GM04504 (cell line): ENCODE measurements around the gene ADK.
A peak's percentile ranks its signal among the peaks of the same experiment; 100 is the strongest.
"Not testable (repeated sequence)": the region's sequence is repeated elsewhere in the genome, so short reads cannot be mapped to it uniquely, and the experiment has no call there.

Source experiments
- DNase-seq: peaks from one replicate; pipeline ENCODE4 v3.0.0-alpha.2; 2012; ENCODE audit warnings: low read depth

ADK gene

DNA sequence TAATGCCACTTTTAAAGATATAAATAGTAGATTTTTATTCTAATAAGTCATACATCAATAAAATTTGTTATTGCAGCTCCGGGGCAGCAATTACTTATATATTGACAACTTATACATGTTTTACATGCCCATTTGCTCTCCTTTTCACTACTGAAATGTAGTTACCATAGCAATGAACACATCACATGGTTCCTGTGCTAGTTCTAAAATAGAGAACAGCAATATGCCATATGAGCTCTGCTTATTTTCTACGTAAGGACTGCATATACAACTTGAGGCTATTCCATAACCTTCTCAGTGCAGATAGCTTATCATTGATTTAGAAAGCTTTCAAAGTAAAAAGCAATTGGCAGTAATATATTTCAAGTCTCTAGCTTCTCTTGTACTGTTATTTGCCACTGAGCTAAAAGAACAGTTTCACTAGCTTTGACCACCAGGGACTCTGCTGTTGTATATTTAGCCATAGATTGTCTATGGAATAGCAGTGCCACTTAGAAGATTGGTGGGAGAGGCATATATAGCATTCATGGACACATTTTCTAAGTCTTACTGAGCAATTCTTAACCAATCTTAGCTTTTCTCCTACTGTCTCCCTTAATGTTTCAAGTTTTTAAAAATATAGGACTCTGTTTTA, 405.2 kb downstream of the ADK start:
- DNase-seq: no peak

DNA sequence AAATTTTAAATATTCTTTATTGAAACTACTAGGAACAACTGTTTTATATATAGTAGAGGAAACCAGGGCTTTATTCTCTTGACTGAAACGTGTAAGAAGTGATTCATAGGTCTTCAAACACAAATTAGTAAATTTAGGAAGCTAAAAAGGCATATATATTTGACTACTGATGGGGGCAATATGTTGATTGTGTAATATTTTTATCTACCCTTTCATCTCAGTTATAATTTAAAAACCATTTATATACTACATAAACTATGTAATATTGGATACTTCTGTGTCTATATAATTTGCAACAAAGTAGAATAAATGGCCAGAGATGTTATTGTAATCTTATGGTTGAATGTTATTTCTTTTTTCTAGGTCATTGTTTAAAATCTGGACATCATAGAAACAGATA, 406.1 kb downstream of the ADK start:
- DNase-seq: no peak

GRCh38 chr10:74558403-74558802, 407.4 kb downstream of the ADK start:
- DNase-seq: no peak

GRCh38 chr10:74558897-74559296, 407.9 kb downstream of the ADK start:
- no peak for DNase-seq

- DNase-seq: not testable (repeated sequence)
Measured at GRCh38 chr10:74568896-74569295, 417.9 kb downstream of the ADK start.

GRCh38 chr10:74573497-74573896, 422.5 kb downstream of the ADK start:
- not testable (repeated sequence) for DNase-seq

GRCh38 chr10:74575191-74575720, 424.2 kb downstream of the ADK start:
- DNase-seq: no peak

GRCh38 chr10:74575912-74576311, 424.9 kb downstream of the ADK start:
- no peak for DNase-seq

- no peak for DNase-seq
Measured at GRCh38 chr10:74576586-74576985, 425.6 kb downstream of the ADK start.

DNA sequence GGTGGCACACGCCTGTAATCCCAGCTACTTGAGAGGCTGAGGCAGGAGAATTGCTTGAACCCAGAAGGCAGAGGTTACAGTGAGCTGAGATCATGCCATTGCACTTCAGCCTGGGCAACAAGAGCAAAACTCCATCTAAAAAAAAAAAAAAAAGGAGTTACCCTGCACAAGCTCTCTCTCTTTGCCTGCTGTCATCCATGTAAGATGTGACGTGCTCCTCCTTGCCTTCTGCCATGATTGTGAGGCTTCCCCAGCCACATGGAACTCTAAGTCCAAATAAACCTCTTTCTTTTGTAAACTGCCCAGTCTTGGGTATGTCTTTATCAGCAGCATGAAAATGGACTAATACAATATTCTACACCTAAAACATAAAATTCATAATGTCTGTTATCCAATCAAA, 429.4 kb downstream of the ADK start:
- DNase-seq: not testable (repeated sequence)

- DNase-seq: no peak
Measured at GRCh38 chr10:74582566-74582965, 431.5 kb downstream of the ADK start.

DNA sequence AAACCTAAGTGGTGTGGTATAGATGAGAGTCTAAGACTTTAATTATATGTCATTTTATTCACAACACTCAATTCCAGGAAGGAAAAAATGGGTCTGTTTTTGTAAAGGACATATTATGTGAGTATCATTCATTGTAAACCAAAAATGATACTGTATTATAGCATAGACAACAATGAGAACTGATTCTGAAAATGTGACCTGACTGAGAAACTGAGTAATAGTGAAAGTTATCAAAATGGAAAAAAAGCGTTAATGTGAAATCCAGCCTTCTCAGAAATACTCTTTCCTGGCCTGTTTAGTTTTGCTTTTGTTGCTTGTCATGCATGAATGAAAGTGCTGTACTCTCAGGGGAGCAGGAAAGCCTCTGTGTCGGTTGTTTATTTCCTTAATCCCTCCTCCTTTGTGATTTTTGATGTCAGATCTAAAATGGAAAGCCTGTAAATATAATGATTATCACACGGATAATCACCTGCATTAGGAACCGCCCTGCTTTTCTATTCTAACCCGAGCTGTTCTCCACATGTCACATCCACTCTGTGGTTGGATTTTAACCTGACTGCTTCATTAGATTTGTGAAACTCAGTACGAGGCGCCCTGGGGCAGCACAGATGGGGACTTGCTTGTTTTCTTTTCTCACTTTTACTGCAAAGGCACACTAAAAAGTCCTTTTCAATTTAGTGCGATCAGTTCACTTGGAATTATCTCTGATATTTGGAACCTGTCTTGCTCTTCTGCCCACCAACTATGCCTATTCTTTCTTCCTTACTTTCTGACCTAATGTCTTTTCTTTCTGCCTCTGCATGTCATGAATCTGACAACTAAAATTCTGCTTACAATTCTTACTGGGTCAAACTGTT, 434.4 kb downstream of the ADK start:
- DNase-seq: no peak

DNA sequence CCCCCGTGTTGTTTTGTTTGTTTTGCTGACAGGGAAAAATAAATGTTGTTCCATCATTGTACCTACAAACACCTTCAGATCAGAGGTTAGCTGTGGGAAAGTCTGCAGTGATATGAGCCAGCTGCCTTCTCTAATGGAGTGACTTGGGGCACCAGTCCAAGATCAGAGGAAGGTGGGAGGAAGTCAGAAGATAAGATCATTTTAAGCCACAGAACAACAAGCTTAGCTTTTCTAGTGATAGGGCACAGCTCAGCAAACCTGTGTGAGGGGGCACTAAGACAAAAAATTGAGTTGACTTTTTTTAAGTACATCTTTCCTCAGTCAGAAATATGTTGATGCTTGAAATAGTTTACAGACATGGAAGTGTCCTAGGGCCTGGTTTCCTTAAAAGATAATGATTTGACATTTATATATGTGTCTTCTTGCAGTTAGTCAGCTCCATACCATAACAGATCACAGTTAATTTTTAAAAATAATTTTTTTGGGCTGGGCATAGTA, 435.1 kb downstream of the ADK start:
- no peak for DNase-seq

DNA sequence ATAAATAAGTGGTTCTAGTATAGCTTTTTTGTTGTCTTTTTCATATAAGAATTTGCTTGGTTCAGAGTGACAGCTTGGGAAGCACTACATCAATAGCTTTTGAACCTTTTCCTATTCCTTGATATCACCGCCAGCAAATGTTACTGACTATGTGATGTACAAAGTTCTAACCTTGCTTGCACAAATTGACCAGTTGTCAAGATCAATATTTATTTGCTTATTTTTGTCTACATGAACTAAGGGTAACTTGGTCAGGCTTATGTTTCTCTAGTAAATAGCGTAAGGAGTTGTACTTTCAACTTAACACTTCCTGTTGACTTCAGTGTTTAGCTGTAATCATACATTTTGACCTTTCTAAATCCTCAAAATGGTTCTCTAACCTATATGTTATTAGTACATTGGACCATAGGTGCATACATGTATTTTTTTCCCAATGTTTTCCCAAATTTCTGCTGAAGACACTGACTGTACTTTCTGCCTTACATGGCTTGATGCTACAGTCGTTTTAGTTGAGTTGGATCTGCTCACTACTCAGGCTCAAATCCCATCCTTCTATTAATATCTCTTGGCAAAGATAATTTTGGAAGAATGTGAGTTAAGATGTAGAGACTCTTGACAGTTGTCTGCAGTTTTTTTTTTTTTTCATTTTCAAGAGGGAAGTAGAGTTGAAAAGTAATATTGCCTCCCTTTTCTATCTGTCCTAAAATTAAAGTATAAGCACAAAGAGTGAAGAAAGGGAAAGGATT, 436.3 kb downstream of the ADK start:
- DNase-seq: no peak

GRCh38 chr10:74589226-74589673, 438.2 kb downstream of the ADK start:
- peak; percentile 99 for DNase-seq

DNA sequence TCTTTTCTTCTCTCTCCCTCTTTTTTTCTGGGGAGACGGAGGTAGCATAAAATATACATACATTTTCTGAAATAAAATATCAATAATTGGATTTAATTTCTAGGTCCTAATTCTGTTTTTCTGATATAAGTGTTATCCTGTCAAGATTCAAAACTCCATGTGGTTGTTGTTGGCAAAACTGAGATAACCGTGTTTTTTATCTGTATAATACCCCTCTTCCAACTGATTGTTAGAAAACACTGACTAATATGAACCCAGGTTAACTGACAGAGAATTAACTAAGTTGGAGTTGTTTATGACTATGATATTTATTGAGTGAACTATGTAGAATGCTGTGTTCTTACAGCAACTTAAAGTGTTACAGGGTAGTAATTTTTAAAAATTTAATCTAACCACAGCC, 438.8 kb downstream of the ADK start:
- DNase-seq: no peak

DNA sequence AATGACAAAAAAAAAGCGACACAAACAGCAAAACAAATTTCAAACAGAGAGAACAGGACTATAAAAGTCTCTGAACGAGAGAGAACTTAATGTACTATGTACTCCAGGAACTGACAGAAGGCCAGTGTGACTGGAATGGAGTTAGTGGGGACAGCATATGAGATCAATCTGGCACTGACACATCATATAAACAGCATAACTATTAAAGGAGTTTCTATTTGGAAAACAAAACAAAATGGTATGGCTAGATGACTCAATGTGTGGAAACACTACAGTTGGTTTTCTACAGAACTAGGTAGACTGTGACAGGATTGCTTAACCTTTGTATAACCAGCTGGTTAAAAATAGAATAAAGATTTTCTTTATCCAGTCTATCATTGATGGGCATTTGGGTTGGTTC, 442.4 kb downstream of the ADK start:
- peak; percentile 62 for DNase-seq

- no peak for DNase-seq
Measured at GRCh38 chr10:74596713-74597112, 445.7 kb downstream of the ADK start.

DNA sequence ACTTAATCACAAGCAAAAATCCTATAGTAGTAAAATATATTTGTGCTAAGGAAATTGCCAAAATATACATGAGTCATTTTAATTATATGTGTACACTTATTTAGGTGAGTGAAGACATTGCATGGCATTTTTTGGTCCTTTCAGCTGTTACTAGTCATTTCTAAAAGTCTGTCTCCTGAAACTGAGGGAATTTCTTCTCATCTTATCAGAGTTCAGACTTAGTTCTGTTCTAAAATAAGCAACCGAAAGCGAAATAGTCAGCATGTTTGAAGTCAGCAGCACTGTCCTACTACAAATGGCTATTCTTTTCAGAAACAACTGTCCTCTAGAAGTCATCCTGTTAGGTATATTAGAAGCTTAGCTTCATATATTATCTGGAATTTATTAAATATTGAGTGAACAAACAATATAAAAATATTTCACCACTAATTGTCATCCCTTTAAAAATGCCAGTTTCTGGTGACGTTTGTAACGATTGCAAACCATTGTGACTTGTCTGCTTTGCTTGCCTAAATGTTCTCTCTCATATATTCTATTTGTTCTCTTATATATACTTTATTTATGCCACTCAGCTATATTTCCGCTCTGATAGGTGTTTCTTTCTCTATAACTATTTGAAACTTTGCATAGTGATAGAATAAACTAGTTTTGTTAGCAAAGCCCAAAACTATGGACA, 448.0 kb downstream of the ADK start:
- DNase-seq: no peak

GRCh38 chr10:74599672-74600071, 448.7 kb downstream of the ADK start:
- DNase-seq: no peak

DNA sequence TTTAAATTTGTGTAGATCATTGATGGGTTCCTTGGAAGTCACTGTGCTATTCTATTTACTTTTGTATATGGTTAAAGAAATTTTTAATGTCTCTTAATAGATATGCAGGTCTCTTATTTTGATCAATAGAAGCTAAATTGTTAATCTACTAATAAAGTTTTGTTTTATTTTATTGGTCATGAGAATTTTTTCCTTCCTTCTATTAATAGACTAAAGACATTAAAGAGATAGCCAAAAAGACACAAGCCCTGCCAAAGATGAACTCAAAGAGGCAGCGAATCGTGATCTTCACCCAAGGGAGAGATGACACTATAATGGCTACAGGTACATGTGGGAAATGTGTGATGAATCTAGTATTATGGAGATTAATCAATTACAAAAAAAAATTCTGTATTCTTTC, 449.1 kb downstream of the ADK start:
- no peak for DNase-seq

GRCh38 chr10:74602576-74602975, 451.6 kb downstream of the ADK start:
- DNase-seq: no peak
